BLaER1 treated with 17β-estradiol and CSF1 and Interleukin-3, amounts not matched to agents 10 nM and 100 nM (cell line): ENCODE results near the gene LONP2.
A peak's percentile ranks its signal among the peaks of the same experiment; 100 is the strongest.
"Not testable (repeated sequence)": the region's sequence is repeated elsewhere in the genome, so short reads cannot be mapped to it uniquely, and the experiment has no call there.

Experiments used
- H3K27ac ChIP-seq, 11 experiments: shearing (Covaris generic); formaldehyde crosslinking; 2 replicates each; pipeline ENCODE4 v1.8.1; 2022
- H3K27me3 ChIP-seq, 11 experiments: shearing (Covaris generic); formaldehyde crosslinking; 2 replicates each; pipeline ENCODE4 v1.8.1; 2022
- H3K36me3 ChIP-seq, 11 experiments: shearing (Covaris generic); formaldehyde crosslinking; 2 replicates each; pipeline ENCODE4 v1.8.1; 2022
- H3K4me1 ChIP-seq, 10 experiments: shearing (Covaris generic); formaldehyde crosslinking; 2 replicates each; pipeline ENCODE4 v1.8.1; 2022
- H3K4me2 ChIP-seq, 11 experiments: shearing (Covaris generic); formaldehyde crosslinking; 2 replicates each; pipeline ENCODE4 v1.8.1; 2022
- H3K4me3 ChIP-seq, 10 experiments: shearing (Covaris generic); formaldehyde crosslinking; 2 replicates each; pipeline ENCODE4 v1.8.1; 2022
- H3K9ac ChIP-seq, 11 experiments: shearing (Covaris generic); formaldehyde crosslinking; 2 replicates each; pipeline ENCODE4 v1.8.1; 2022
- H3K9me3 ChIP-seq, 11 experiments: shearing (Covaris generic); formaldehyde crosslinking; replicated peaks in 1 of 11; 2 replicates each; pipeline ENCODE4 v1.8.1; 2022
- H4K20me1 ChIP-seq, 11 experiments: shearing (Covaris generic); formaldehyde crosslinking; 2 replicates each; pipeline ENCODE4 v1.8.1; 2022
- Cebpa-rat ChIP-seq, 11 experiments: shearing (Covaris generic); IDR thresholded peaks; 2 replicates each; pipeline ENCODE4 v1.8.1; 2022

LONP2 gene

DNA sequence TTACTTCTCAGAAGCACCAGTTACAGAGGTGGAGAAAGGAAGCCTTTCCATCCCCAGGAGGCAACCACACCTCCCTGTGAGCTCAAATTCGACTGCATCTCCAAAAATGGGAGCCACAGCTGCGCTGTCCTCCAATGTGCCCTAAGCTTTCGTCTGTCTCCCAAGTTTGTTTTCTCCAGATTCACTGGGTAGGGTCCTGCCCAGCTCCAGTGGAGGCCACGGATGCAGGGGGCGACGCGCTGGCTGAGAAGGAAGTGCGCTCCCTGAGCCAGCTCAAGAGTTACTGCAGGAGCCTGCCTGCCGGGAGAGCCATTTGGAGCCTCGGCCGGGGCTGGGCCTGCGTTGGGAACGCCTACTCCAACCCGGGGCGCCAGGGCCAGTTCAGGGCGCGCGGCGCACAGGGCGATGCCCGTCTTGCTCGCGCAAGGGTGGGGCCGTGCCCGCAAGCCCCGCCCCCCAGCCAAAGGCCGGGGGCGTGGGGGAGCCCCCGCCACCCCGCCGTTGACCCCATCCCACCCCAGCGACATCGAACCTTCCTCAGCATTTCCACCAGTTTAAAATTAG lies 121.6 kb downstream of the LONP2 start:
- Histone ChIP-seq H4K20me1 (peaks cover 83 to 100% (median 100%) of the 10 kb centered on the region in 11 experiments; a peak in 21 of 22 replicates), H3K27ac (peak overlapping the region; percentile 46 to 82 (median 66)), H3K4me3 (peak overlapping the region; percentile 51 to 70 (median 58)), H3K27me3 (no peaks in the 10 kb centered on the region), H3K9me3 (peaks cover 0 to 4% (median 0%) of the 10 kb centered on the region in 11 experiments; a peak in 1 of 22 replicates), H3K4me2 (peak overlapping the region; percentile 62 to 98 (median 86)), H3K36me3 (peaks cover 8 to 33% (median 14%) of the 10 kb centered on the region in 11 experiments; a peak in 15 of 22 replicates), H3K4me1 (peaks cover 47 to 90% (median 63%) of the 10 kb centered on the region in 10 experiments), H3K9ac (peak overlapping the region; percentile 53 to 79 (median 71))
- TF ChIP-seq Cebpa-rat (IDR thresholded peaks at IDR 0.05): no peak

DNA sequence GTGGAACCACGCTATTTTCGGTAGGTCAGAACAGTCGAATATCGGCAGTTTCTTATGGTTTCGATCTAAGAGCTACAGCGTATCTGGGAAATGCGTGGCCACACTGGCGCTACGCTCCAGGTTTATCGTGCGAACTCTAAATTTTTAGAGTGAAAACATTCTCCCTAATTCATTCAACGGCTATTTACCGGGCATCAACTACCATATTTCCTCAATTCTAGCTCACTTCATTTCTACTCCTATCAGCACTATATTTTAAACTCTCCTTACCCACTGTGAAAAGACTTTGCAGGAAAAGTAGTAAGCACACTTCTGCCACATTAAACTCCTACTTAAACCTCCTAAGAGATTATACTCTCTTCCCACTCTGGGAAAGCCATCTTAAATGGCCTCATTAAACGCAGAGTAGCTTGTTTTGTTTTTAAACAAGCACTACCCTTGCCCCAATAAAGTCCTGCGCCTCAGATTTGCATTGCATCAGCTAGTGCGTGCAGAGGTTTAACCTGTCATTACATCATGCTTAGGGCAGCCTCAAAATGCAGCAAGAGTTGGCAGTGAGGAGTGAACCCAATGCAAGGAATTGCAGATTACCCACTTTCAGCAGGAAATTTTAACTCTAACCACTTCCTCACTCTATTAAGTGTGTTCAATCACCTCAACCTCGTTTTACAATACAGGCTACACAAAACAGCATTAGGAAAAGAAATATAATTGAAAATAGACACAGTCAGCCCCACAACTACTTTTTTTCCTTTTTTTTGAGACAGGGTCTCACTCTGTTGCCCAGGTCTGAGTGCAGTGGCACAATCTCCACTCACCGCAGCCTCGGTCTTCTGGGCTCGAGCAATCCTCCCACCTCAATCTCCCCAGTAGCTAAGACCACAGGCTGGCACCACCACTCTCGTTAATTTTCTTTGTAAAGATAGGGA lies 122.3 kb downstream of the LONP2 start:
- Histone ChIP-seq H3K27me3 (no peaks in the 10 kb centered on the region), H3K9me3 (peaks cover 0 to 4% (median 0%) of the 10 kb centered on the region in 11 experiments; a peak in 1 of 22 replicates), H3K27ac (peak overlapping the region; percentile 40 to 82 (median 66)), H4K20me1 (peaks cover 89 to 100% (median 100%) of the 10 kb centered on the region in 11 experiments; a peak in 21 of 22 replicates), H3K36me3 (peaks cover 6 to 35% (median 11%) of the 10 kb centered on the region in 11 experiments; a peak in 15 of 22 replicates), H3K9ac (peak overlapping the region; percentile 53 to 79 (median 71)), H3K4me2 (peak overlapping the region; percentile 62 to 98 (median 86)), H3K4me1 (peaks cover 41 to 82% (median 56%) of the 10 kb centered on the region in 10 experiments), H3K4me3 (peak overlapping the region; percentile 51 to 70 (median 58))
- peak in 2 of 11 experiments; percentile 24 to 78; a peak in 2 of 22 replicates for TF ChIP-seq Cebpa-rat (IDR thresholded peaks at IDR 0.05)

GRCh38 chr16:48367441-48368049 lies 123.4 kb downstream of the LONP2 start:
- H3K4me3 ChIP-seq: 0 out of 20 replicates have a peak overlapping the region, but pooled peaks of 1 of the 10 experiments have one; percentile 58
- peak overlapping the region in 8 of 11 experiments; percentile 46 to 79 (median 71); a peak in 4 of 22 replicates for H3K9ac ChIP-seq

GRCh38 chr16:48369765-48370164 lies 125.7 kb downstream of the LONP2 start:
- H3K4me1 ChIP-seq: peaks cover 38 to 87% (median 58%) of the 10 kb centered on the region in 10 experiments
- no peak for TF ChIP-seq Cebpa-rat (IDR thresholded peaks at IDR 0.05)

More at GRCh38 chr16:48367441-48368049, 123.4 kb downstream of the LONP2 start:
- H4K20me1 ChIP-seq: peaks cover 86 to 100% (median 100%) of the 10 kb centered on the region in 11 experiments; a peak in 21 of 22 replicates
- H3K27me3 ChIP-seq: no peaks in the 10 kb centered on the region
- H3K27ac ChIP-seq: peak overlapping the region in 9 of 11 experiments; percentile 40 to 82 (median 74); a peak in 12 of 22 replicates
- peaks cover 0 to 4% (median 0%) of the 10 kb centered on the region in 11 experiments; a peak in 1 of 22 replicates for H3K9me3 ChIP-seq
- peaks cover 32 to 82% (median 44%) of the 10 kb centered on the region in 10 experiments for H3K4me1 ChIP-seq
- peak overlapping the region; percentile 62 to 98 (median 86) for H3K4me2 ChIP-seq
- no peak for TF ChIP-seq Cebpa-rat (IDR thresholded peaks at IDR 0.05)
- peaks cover 0 to 24% (median 6%) of the 10 kb centered on the region in 11 experiments; a peak in 9 of 22 replicates for H3K36me3 ChIP-seq

GRCh38 chr16:48370229-48370628 lies 126.1 kb downstream of the LONP2 start:
- Histone ChIP-seq H3K9ac (no peak overlapping the region), H3K4me1 (peaks cover 33 to 87% (median 58%) of the 10 kb centered on the region in 10 experiments), H3K27ac (no peak overlapping the region), H3K4me3 (no peak overlapping the region), H3K9me3 (no peaks in the 10 kb centered on the region; a peak in 1 of 22 replicates), H4K20me1 (peaks cover 86 to 100% (median 100%) of the 10 kb centered on the region in 11 experiments; a peak in 21 of 22 replicates), H3K27me3 (no peaks in the 10 kb centered on the region), H3K4me2 (peak overlapping the region in 3 of 11 experiments; percentile 8 to 38 (median 17); a peak in 3 of 22 replicates), H3K36me3 (peaks cover 0 to 9% (median 0%) of the 10 kb centered on the region in 11 experiments; a peak in 2 of 22 replicates)
- TF ChIP-seq Cebpa-rat (IDR thresholded peaks at IDR 0.05): no peak

More at GRCh38 chr16:48369765-48370164, 125.7 kb downstream of the LONP2 start:
- Histone ChIP-seq H3K27me3 (no peaks in the 10 kb centered on the region), H3K27ac (no peak overlapping the region), H3K9ac (no peak overlapping the region), H3K36me3 (peaks cover 0 to 11% (median 0%) of the 10 kb centered on the region in 11 experiments; a peak in 2 of 22 replicates), H3K9me3 (no peaks in the 10 kb centered on the region; a peak in 1 of 22 replicates), H3K4me3 (no peak overlapping the region), H4K20me1 (peaks cover 86 to 100% (median 100%) of the 10 kb centered on the region in 11 experiments; a peak in 21 of 22 replicates), H3K4me2 (peak overlapping the region in 3 of 11 experiments; percentile 8 to 38 (median 17); a peak in 2 of 22 replicates)

DNA sequence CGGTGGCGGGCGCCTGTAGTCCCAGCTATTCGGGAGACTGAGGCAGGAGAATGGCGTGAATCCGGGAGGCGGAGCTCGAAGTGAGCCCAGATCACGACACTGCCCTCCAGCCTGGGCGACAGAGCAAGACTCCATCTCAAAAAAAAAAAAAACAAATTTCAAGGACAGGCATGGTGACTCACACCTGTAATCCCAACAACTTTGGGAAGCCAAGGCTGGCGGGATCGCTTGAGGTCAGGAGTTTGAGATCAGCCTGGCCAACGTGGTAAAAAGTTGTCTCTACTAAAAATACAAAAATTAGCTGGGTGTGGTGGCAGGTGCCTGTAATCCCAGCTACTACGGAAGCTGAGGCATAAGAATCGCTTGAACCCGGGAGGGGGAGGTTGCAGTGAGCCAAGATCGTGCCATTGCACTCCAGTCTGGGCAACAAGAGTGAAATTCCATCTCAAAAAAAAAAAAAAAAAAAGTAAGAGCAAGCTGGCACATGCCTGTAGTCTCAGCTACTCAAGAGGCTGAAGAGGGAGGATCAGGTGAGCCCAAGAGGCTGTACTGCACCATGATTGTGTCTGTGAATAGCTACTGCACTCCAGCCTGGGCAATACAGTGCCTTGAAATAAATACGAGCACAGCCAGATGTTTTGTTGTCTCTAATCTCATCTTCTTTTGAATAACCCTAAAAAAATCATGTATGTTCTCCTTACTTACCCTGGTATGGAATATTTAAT lies 126.7 kb downstream of the LONP2 start:
- H3K36me3 ChIP-seq, H3K9ac ChIP-seq, H3K9me3 ChIP-seq, H3K27me3 ChIP-seq, H3K27ac ChIP-seq, H3K4me2 ChIP-seq, H3K4me3 ChIP-seq: not testable (repeated sequence)
- Histone ChIP-seq H3K4me1 (peaks cover 27 to 87% (median 55%) of the 10 kb centered on the region in 10 experiments), H4K20me1 (peaks cover 86 to 100% (median 100%) of the 10 kb centered on the region in 11 experiments; a peak in 21 of 22 replicates)

DNA sequence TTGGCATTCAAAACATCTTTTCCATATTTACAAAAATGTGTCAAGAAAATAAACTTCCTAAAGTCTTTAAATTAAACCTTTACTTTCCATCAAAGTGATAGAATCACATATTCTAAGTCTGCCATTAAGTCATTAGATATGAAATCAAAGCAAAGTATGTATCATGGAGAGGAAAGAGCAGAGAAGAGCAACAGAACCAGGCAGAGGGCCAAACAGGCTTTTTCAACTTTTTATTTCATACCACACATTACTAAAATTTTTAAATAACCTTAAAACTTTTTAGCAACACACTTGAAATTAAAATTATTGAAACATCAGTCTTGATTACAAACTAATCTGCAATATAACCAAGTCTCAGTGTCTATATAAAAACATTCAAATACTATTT lies 127.3 kb downstream of the LONP2 start:
- Histone ChIP-seq H3K4me1 (peaks cover 24 to 90% (median 53%) of the 10 kb centered on the region in 10 experiments), H3K9me3 (no peaks in the 10 kb centered on the region)

More for the DNA sequence above, 127.3 kb downstream of the LONP2 start:
- Histone ChIP-seq H3K4me3 (no peak overlapping the region), H3K4me2 (no peak overlapping the region), H4K20me1 (peaks cover 86 to 100% (median 100%) of the 10 kb centered on the region in 11 experiments; a peak in 21 of 22 replicates), H3K36me3 (0 out of 22 replicates have a peak, but pooled peaks cover 0 to 9% (median 0%) of the 10 kb centered on the region in 11 experiments), H3K27ac (no peak overlapping the region), H3K9ac (no peak overlapping the region), H3K27me3 (no peaks in the 10 kb centered on the region)
- TF ChIP-seq Cebpa-rat (IDR thresholded peaks at IDR 0.05): no peak
